HEK293 (cell line): ENCODE data around the gene FOSL1.

ENCODE experiments used
- BCL11B ChIP-seq: fragments of 450-650 bp; formaldehyde crosslinking; IDR thresholded peaks from 2 replicates; pipeline ENCODE4 v1.5.1; 2016; ENCODE audit warnings: low read depth, missing biosample characterization, missing genetic modification characterization
- GLIS1 ChIP-seq: fragments of 450-650 bp; formaldehyde crosslinking; IDR thresholded peaks from 2 replicates; pipeline ENCODE4 v1.5.1; 2016; ENCODE audit warnings: missing biosample characterization, missing genetic modification characterization
- KLF8 ChIP-seq: fragments of 450-650 bp; formaldehyde crosslinking; IDR thresholded peaks from 2 replicates; pipeline ENCODE4 v1.5.1; 2016; ENCODE audit warnings: missing biosample characterization, missing genetic modification characterization
- TCF7L2 ChIP-seq: IDR thresholded peaks from 2 replicates; pipeline ENCODE4 v1.6.1; 2011; ENCODE audit warnings: low read depth, mild to moderate bottlenecking, inconsistent platforms, low read length, moderate library complexity, borderline replicate concordance
- ZBTB21 ChIP-seq: fragments of 450-650 bp; formaldehyde crosslinking; IDR thresholded peaks from 2 replicates; pipeline ENCODE4 v1.5.1; 2017; ENCODE audit warnings: missing biosample characterization, missing genetic modification characterization
- ZBTB48 ChIP-seq: fragments of 450-650 bp; formaldehyde crosslinking; IDR thresholded peaks from 2 replicates; pipeline ENCODE4 v1.5.1; 2016; ENCODE audit warnings: missing biosample characterization, missing genetic modification characterization
- ZNF146 ChIP-seq: fragments of 450-650 bp; formaldehyde crosslinking; IDR thresholded peaks from 2 replicates; pipeline ENCODE4 v1.5.1; 2016; ENCODE audit warnings: missing biosample characterization, missing genetic modification characterization
- ZNF274 ChIP-seq, 2 experiments: fragments of 200-500 bp in 1 of 2; fragments of 450-650 bp in 1 of 2; sonication (Bioruptor generic) in 1 of 2; formaldehyde crosslinking in 1 of 2; IDR thresholded peaks; 2 replicates each; pipeline versions ENCODE4 v1.5.1 to v1.6.1; 2014 to 2016; ENCODE audit warnings: borderline replicate concordance in 1 of 2, inconsistent platforms in 1 of 2, low read length in 1 of 2, missing biosample characterization in 1 of 2, missing genetic modification characterization in 1 of 2
- ZNF335 ChIP-seq: fragments of 450-650 bp; formaldehyde crosslinking; conservative IDR thresholded peaks from 2 replicates; pipeline ENCODE4 v1.5.1; 2016; ENCODE audit warnings: missing biosample characterization, missing genetic modification characterization
- ZNF354C ChIP-seq: fragments of 450-650 bp; formaldehyde crosslinking; IDR thresholded peaks from 2 replicates; pipeline ENCODE4 v1.5.1; 2016; ENCODE audit warnings: missing biosample characterization, missing genetic modification characterization, low read depth, borderline replicate concordance
- ZNF394 ChIP-seq: fragments of 450-650 bp; formaldehyde crosslinking; IDR thresholded peaks from 2 replicates; pipeline ENCODE4 v1.5.1; 2016; ENCODE audit warnings: missing biosample characterization, missing genetic modification characterization, mild to moderate bottlenecking, moderate library complexity, borderline replicate concordance
- ZNF548 ChIP-seq: fragments of 450-650 bp; formaldehyde crosslinking; IDR thresholded peaks from 2 replicates; pipeline ENCODE4 v1.5.1; 2016; ENCODE audit warnings: missing biosample characterization, missing genetic modification characterization
- ZNF555 ChIP-seq: fragments of 450-650 bp; formaldehyde crosslinking; conservative IDR thresholded peaks from 2 replicates; pipeline ENCODE4 v1.5.1; 2017; ENCODE audit warnings: missing biosample characterization, mild to moderate bottlenecking, missing genetic modification characterization, inconsistent platforms
- ZNF558 ChIP-seq: fragments of 450-650 bp; formaldehyde crosslinking; IDR thresholded peaks from 2 replicates; pipeline ENCODE4 v1.5.1; 2016; ENCODE audit warnings: missing biosample characterization, missing genetic modification characterization
- ZNF561 ChIP-seq: fragments of 450-650 bp; IDR thresholded peaks from 2 replicates; pipeline ENCODE4 v1.5.1; 2018; ENCODE audit warnings: missing biosample characterization, missing genetic modification characterization, borderline replicate concordance
- ZNF600 ChIP-seq: fragments of 450-650 bp; formaldehyde crosslinking; IDR thresholded peaks from 2 replicates; pipeline ENCODE4 v1.5.1; 2016; ENCODE audit warnings: missing biosample characterization, missing genetic modification characterization
- ZNF610 ChIP-seq: fragments of 450-650 bp; formaldehyde crosslinking; IDR thresholded peaks from 2 replicates; pipeline ENCODE4 v1.5.1; 2016; ENCODE audit warnings: missing biosample characterization, missing genetic modification characterization, borderline replicate concordance
- ZNF707 ChIP-seq: fragments of 450-650 bp; formaldehyde crosslinking; IDR thresholded peaks from 2 replicates; pipeline ENCODE4 v1.5.1; 2016; ENCODE audit warnings: missing biosample characterization, missing genetic modification characterization
- TF ChIP-seq, protein P1 (sequence below): fragments of 450-650 bp; formaldehyde crosslinking; IDR thresholded peaks from 2 replicates; pipeline ENCODE4 v1.5.1; 2016; ENCODE audit warnings: missing biosample characterization, missing genetic modification characterization
- TF ChIP-seq, protein P2 (sequence below): fragments of 450-650 bp; formaldehyde crosslinking; IDR thresholded peaks from 2 replicates; pipeline ENCODE4 v1.5.1; 2017; ENCODE audit warnings: missing biosample characterization, mild to moderate bottlenecking, missing genetic modification characterization, moderate library complexity
- TF ChIP-seq, protein P3 (sequence below): fragments of 450-650 bp; formaldehyde crosslinking; IDR thresholded peaks from 2 replicates; pipeline ENCODE4 v1.5.1; 2016; ENCODE audit warnings: missing biosample characterization, missing genetic modification characterization
- TF ChIP-seq, protein P4 (sequence below): fragments of 450-650 bp; formaldehyde crosslinking; IDR thresholded peaks from 2 replicates; pipeline ENCODE4 v1.5.1; 2016; ENCODE audit warnings: missing biosample characterization, missing genetic modification characterization, borderline replicate concordance
- TF ChIP-seq, protein P5 (sequence below): fragments of 450-650 bp; formaldehyde crosslinking; IDR thresholded peaks from 2 replicates; pipeline ENCODE4 v1.5.1; 2016; ENCODE audit warnings: missing biosample characterization, missing genetic modification characterization
- TF ChIP-seq, protein P6 (sequence below): fragments of 450-650 bp; formaldehyde crosslinking; IDR thresholded peaks from 2 replicates; pipeline ENCODE4 v1.5.1; 2017; ENCODE audit warnings: missing biosample characterization, missing genetic modification characterization

Gene FOSL1

DNA sequence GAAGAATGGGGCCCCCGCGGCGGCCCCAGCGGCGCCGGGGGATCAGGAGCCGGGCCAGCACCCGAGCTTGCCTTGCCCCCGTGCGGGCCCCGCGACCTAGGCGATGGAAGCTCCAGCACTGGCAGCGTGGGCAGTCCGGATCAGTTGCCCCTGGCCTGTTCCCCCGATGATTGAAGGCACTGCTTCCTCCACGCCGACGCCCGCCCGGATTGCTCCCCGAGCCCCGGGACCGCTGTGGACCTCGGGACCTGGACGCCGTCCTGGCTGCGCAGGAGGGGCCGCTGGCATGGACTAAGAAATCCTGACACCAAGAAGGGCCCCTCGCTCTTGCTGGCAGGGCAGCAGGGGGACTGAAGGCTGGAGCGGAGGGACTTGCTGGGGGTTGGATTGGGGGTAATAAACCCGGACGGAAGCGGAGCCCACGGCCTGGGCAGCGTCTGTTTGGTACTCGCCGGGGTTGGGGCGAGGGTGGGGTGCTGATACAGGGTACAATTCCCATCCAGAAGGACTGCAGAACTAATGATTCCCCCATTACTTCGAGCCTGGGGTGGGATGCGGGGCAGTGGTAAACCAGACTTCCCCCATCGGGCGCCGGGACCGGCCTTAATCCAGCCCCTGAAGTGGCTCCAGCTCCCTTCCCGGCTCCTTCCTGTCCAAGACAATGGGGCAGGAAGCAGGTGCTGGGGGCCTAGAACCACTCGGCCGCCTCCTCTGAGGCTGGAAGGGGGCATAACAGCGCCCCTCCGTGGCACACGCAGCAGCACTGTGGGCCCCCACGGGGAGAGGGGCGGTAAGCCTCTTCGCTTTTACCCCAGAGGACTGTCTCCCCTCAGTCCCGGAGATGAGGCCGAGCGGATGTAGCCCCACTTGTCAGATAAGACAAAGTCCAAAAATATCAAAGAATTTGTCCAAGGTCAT lies 8.7 kb downstream of the FOSL1 start (continued):
- TF ChIP-seq ZNF354C (tag by site-specific recombination) (no peak), ZNF146 (tag by site-specific recombination) (no peak), ZNF555 (tag by site-specific recombination) (no peak), ZNF561 (tag by site-specific recombination) (no peak), ZNF610 (tag by site-specific recombination) (no peak), KLF8 (tag by site-specific recombination) (no peak), ZNF394 (tag by site-specific recombination) (no peak), ZNF558 (tag by site-specific recombination) (no peak), ZNF548 (tag by site-specific recombination) (no peak), GLIS1 (tag by site-specific recombination) (peak; percentile 79), ZNF274 (IDR thresholded peaks at IDR 0.05; ENCODE audit: low read length) (no peak), ZNF274 (tag by site-specific recombination; IDR thresholded peaks at IDR 0.05; ENCODE audit: borderline replicate concordance) (no peak), TCF7L2 (no peak), ZNF600 (tag by site-specific recombination) (peak; percentile 54; the same call in 1 of the 2 replicates), BCL11B (tag by site-specific recombination) (no peak), ZBTB48 (tag by site-specific recombination) (no peak), ZBTB21 (tag by site-specific recombination) (no peak), ZNF335 (tag by site-specific recombination) (no peak), ZNF707 (tag by site-specific recombination) (no peak)
- TF ChIP-seq, protein P1, sequence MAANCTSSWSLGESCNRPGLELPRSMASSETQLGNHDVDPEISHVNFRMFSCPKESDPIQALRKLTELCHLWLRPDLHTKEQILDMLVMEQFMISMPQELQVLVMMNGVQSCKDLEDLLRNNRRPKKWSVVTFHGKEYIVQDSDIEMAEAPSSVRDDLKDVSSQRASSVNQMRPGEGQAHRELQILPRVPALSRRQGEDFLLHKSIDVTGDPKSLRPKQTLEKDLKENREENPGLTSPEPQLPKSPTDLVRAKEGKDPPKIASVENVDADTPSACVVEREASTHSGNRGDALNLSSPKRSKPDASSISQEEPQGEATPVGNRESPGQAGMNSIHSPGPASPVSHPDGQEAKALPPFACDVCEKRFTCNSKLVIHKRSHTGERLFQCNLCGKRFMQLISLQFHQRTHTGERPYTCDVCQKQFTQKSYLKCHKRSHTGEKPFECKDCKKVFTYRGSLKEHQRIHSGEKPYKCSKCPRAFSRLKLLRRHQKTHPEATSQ (tag by site-specific recombination): no peak
- TF ChIP-seq, protein P2, sequence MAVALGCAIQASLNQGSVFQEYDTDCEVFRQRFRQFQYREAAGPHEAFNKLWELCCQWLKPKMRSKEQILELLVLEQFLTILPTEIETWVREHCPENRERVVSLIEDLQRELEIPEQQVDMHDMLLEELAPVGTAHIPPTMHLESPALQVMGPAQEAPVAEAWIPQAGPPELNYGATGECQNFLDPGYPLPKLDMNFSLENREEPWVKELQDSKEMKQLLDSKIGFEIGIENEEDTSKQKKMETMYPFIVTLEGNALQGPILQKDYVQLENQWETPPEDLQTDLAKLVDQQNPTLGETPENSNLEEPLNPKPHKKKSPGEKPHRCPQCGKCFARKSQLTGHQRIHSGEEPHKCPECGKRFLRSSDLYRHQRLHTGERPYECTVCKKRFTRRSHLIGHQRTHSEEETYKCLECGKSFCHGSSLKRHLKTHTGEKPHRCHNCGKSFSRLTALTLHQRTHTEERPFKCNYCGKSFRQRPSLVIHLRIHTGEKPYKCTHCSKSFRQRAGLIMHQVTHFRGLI (tag by site-specific recombination): no peak
- TF ChIP-seq, protein P3, sequence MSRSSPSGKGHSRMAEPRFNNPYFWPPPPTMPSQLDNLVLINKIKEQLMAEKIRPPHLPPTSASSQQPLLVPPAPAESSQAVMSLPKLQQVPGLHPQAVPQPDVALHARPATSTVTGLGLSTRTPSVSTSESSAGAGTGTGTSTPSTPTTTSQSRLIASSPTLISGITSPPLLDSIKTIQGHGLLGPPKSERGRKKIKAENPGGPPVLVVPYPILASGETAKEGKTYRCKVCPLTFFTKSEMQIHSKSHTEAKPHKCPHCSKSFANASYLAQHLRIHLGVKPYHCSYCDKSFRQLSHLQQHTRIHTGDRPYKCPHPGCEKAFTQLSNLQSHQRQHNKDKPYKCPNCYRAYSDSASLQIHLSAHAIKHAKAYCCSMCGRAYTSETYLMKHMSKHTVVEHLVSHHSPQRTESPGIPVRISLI (tag by site-specific recombination): no peak
- TF ChIP-seq, protein P4, sequence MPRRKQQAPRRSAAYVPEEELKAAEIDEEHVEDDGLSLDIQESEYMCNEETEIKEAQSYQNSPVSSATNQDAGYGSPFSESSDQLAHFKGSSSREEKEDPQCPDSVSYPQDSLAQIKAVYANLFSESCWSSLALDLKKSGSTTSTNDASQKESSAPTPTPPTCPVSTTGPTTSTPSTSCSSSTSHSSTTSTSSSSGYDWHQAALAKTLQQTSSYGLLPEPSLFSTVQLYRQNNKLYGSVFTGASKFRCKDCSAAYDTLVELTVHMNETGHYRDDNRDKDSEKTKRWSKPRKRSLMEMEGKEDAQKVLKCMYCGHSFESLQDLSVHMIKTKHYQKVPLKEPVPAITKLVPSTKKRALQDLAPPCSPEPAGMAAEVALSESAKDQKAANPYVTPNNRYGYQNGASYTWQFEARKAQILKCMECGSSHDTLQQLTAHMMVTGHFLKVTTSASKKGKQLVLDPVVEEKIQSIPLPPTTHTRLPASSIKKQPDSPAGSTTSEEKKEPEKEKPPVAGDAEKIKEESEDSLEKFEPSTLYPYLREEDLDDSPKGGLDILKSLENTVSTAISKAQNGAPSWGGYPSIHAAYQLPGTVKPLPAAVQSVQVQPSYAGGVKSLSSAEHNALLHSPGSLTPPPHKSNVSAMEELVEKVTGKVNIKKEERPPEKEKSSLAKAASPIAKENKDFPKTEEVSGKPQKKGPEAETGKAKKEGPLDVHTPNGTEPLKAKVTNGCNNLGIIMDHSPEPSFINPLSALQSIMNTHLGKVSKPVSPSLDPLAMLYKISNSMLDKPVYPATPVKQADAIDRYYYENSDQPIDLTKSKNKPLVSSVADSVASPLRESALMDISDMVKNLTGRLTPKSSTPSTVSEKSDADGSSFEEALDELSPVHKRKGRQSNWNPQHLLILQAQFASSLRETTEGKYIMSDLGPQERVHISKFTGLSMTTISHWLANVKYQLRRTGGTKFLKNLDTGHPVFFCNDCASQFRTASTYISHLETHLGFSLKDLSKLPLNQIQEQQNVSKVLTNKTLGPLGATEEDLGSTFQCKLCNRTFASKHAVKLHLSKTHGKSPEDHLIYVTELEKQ (tag by site-specific recombination): no peak
- TF ChIP-seq, protein P5, sequence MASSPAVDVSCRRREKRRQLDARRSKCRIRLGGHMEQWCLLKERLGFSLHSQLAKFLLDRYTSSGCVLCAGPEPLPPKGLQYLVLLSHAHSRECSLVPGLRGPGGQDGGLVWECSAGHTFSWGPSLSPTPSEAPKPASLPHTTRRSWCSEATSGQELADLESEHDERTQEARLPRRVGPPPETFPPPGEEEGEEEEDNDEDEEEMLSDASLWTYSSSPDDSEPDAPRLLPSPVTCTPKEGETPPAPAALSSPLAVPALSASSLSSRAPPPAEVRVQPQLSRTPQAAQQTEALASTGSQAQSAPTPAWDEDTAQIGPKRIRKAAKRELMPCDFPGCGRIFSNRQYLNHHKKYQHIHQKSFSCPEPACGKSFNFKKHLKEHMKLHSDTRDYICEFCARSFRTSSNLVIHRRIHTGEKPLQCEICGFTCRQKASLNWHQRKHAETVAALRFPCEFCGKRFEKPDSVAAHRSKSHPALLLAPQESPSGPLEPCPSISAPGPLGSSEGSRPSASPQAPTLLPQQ (tag by site-specific recombination): peak; percentile 91
- TF ChIP-seq, protein P6, sequence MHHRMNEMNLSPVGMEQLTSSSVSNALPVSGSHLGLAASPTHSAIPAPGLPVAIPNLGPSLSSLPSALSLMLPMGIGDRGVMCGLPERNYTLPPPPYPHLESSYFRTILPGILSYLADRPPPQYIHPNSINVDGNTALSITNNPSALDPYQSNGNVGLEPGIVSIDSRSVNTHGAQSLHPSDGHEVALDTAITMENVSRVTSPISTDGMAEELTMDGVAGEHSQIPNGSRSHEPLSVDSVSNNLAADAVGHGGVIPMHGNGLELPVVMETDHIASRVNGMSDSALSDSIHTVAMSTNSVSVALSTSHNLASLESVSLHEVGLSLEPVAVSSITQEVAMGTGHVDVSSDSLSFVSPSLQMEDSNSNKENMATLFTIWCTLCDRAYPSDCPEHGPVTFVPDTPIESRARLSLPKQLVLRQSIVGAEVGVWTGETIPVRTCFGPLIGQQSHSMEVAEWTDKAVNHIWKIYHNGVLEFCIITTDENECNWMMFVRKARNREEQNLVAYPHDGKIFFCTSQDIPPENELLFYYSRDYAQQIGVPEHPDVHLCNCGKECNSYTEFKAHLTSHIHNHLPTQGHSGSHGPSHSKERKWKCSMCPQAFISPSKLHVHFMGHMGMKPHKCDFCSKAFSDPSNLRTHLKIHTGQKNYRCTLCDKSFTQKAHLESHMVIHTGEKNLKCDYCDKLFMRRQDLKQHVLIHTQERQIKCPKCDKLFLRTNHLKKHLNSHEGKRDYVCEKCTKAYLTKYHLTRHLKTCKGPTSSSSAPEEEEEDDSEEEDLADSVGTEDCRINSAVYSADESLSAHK (tag by site-specific recombination): no peak
